HCT116 (cell line): Measurements from ENCODE around the gene KIF5A. TPM values are rescaled to one million over a fixed set of nuclear protein-coding genes. Genes with fewer than 3 reads are reported as not detected.
A peak's percentile ranks its signal among the peaks of the same experiment; 100 is the strongest.

Source experiments
- ATAC-seq: fragments of 200-7000 bp; cut with Tn5 transposase; 2 replicates; pipeline ENCODE4 v1.9.1; 2020; ENCODE audit warnings: mild to moderate bottlenecking, moderate library complexity
- BruUV-seq: library from RNA; stranded (reverse); fragments of 400-500 nt; replicated peaks from 2 replicates; lab custom pipeline; 2021; lab: Mats Ljungman, UMichigan
- CTCF ChIA-PET: fragments of 300-600 bp; sonication (Branson Sonifier 250); formaldehyde crosslinking; loops from one replicate; lab custom pipeline; 2021; ENCODE audit warnings: antibody characterized with exemption; lab: Charles Lee
- POLR2A ChIA-PET: fragments of 300-600, 350-600 bp; sonication (Branson Sonifier 250); formaldehyde crosslinking; loops from one replicate; lab custom pipeline; 2021; ENCODE audit warnings: antibody characterized with exemption; lab: Charles Lee
- RAD21 ChIA-PET, 2 experiments: fragments of 300-600 bp; sonication (Branson Sonifier 250); formaldehyde crosslinking; loops; one replicate each; lab custom pipeline; 2023; ENCODE audit warnings: low total read pairs in 2 of 2; ENCODE audit not compliant: uncharacterized antibody in 2 of 2, unreplicated experiment in 2 of 2, low non-redundant PET in 1 of 2; lab: Charles Lee
- DNase-seq: peaks from one replicate; pipeline ENCODE4 v3.0.0-alpha.2; 2010; ENCODE audit warnings: low read depth, low spot score
- H2AFZ ChIP-seq: fragments of 200-600 bp; shearing (Covaris generic), sonication (generic); 2 replicates; pipeline ENCODE4 v1.6.1; 2017; ENCODE audit warnings: low read depth, mixed run types, mixed read lengths, antibody characterized with exemption, low read length; ENCODE audit not compliant: poor library complexity, severe bottlenecking
- H3K27ac ChIP-seq: 2 replicates; pipeline ENCODE4 v1.5.1; 2012; ENCODE audit warnings: low read depth, low read length
- H3K27me3 ChIP-seq: fragments of 200-600 bp; sonication (generic); 2 replicates; pipeline ENCODE4 v1.6.1; 2016; ENCODE audit warnings: mixed run types, low read length, mixed read lengths; ENCODE audit not compliant: insufficient read depth
- H3K36me3 ChIP-seq, 2 experiments: fragments of 200-500 bp in 1 of 2; fragments of 200-600 bp in 1 of 2; sonication (Bioruptor generic) in 1 of 2; sonication (generic) in 1 of 2; 2 replicates each; pipeline versions ENCODE4 v1.5.1 to v1.6.1; 2014 to 2016; ENCODE audit warnings: low read length in 2 of 2, inconsistent platforms in 1 of 2, mixed read lengths in 1 of 2, mixed run types in 1 of 2; ENCODE audit not compliant: insufficient read depth in 2 of 2, control insufficient read depth in 1 of 2
- H3K4me1 ChIP-seq, 2 experiments: fragments of 200-600 bp in 1 of 2; sonication (generic) in 1 of 2; 2 replicates each; pipeline versions ENCODE4 v1.5.1 to v1.6.1; 2012 to 2017; ENCODE audit warnings: low read length in 2 of 2, inconsistent platforms in 1 of 2, mild to moderate bottlenecking in 1 of 2, mixed read lengths in 1 of 2, mixed run types in 1 of 2, moderate library complexity in 1 of 2; ENCODE audit not compliant: insufficient read depth in 2 of 2, control insufficient read depth in 1 of 2
- H3K4me2 ChIP-seq: fragments of 200-600 bp; sonication (generic); 2 replicates; pipeline ENCODE4 v1.6.1; 2017; ENCODE audit warnings: mixed run types, low read length, mixed read lengths
- H3K4me3 ChIP-seq, 2 experiments: fragments of 200-600 bp in 1 of 2; sonication (generic) in 1 of 2; replicated peaks in 1 of 2; 2 replicates each; pipeline ENCODE4 v1.5.1; 2011 to 2016; ENCODE audit warnings: low read length in 2 of 2, control low read depth in 1 of 2, low read depth in 1 of 2, mild to moderate bottlenecking in 1 of 2, mixed read lengths in 1 of 2, mixed run types in 1 of 2
- H3K79me2 ChIP-seq: fragments of 200-600 bp; sonication (generic); 2 replicates; pipeline ENCODE4 v1.6.1; 2017; ENCODE audit warnings: mild to moderate bottlenecking, mixed run types, low read length, moderate library complexity, mixed read lengths; ENCODE audit not compliant: insufficient read depth
- H3K9ac ChIP-seq: fragments of 200-600 bp; sonication (generic); 2 replicates; pipeline ENCODE4 v1.6.1; 2016; ENCODE audit warnings: low read length, mixed read lengths
- H3K9me2 ChIP-seq: fragments of 200-600 bp; sonication (generic), shearing (Covaris generic); 2 replicates; pipeline ENCODE4 v1.6.1; 2017; ENCODE audit warnings: mixed run types, mild to moderate bottlenecking, moderate library complexity; ENCODE audit not compliant: insufficient read depth
- H3K9me3 ChIP-seq, 2 experiments: fragments of 200-500 bp in 1 of 2; fragments of 200-600 bp in 1 of 2; sonication (Bioruptor generic) in 1 of 2; sonication (generic) in 1 of 2; 2 replicates each; pipeline ENCODE4 v1.6.1; 2014 to 2017; ENCODE audit warnings: low read length in 2 of 2, mixed read lengths in 2 of 2, inconsistent platforms in 1 of 2, low read depth in 1 of 2, mild to moderate bottlenecking in 1 of 2, mixed run types in 1 of 2, moderate library complexity in 1 of 2; ENCODE audit not compliant: control insufficient read depth in 1 of 2, insufficient read depth in 1 of 2
- H4K20me1 ChIP-seq: fragments of 200-600 bp; sonication (generic), shearing (Covaris generic); 2 replicates; pipeline ENCODE4 v1.6.1; 2017; ENCODE audit warnings: mixed run types, mild to moderate bottlenecking, moderate library complexity; ENCODE audit not compliant: insufficient read depth
- CBX3 ChIP-seq: IDR thresholded peaks from 2 replicates; pipeline ENCODE4 v1.6.1; 2012; ENCODE audit warnings: low read depth
- CEBPB ChIP-seq: IDR thresholded peaks from 2 replicates; pipeline ENCODE4 v1.6.1; 2012; ENCODE audit warnings: low read depth
- EGR1 ChIP-seq: IDR thresholded peaks from 2 replicates; pipeline ENCODE4 v1.6.1; 2012; ENCODE audit warnings: low read depth
- ELF1 ChIP-seq: IDR thresholded peaks from 2 replicates; pipeline ENCODE4 v1.6.1; 2012; ENCODE audit warnings: low read depth, borderline replicate concordance
- FOSL1 ChIP-seq: IDR thresholded peaks from 2 replicates; pipeline ENCODE4 v1.6.1; 2012; ENCODE audit warnings: low read depth
- JUND ChIP-seq: IDR thresholded peaks from 2 replicates; pipeline ENCODE4 v1.6.1; 2012
- POLR2A ChIP-seq: IDR thresholded peaks from 2 replicates; pipeline ENCODE4 v1.7.0; 2011; ENCODE audit warnings: borderline replicate concordance; ENCODE audit not compliant: insufficient read depth, insufficient read length; ENCODE audit errors: extremely low read depth
- POLR2AphosphoS5 ChIP-seq: IDR thresholded peaks from 2 replicates; pipeline ENCODE4 v1.6.1; 2011; ENCODE audit warnings: mild to moderate bottlenecking, low read depth, low read length, moderate library complexity
- SP1 ChIP-seq: IDR thresholded peaks from 2 replicates; pipeline ENCODE4 v1.6.1; 2012; ENCODE audit warnings: low read depth
- SRF ChIP-seq: IDR thresholded peaks from 2 replicates; pipeline ENCODE4 v1.6.1; 2012; ENCODE audit warnings: low read depth
- YY1 ChIP-seq: IDR thresholded peaks from 2 replicates; pipeline ENCODE4 v1.6.1; 2011; ENCODE audit warnings: low read length, low read depth, moderate library complexity, mild to moderate bottlenecking; ENCODE audit not compliant: insufficient replicate concordance; ENCODE audit errors: extremely low read depth
- ZFX ChIP-seq: fragments of 450-650 bp; IDR thresholded peaks from 2 replicates; pipeline ENCODE4 v1.6.1; 2017
- ZNF274 ChIP-seq: fragments of 200-500 bp; sonication (Bioruptor generic); IDR thresholded peaks from 2 replicates; pipeline ENCODE4 v1.6.1; 2014; ENCODE audit warnings: mild to moderate bottlenecking, low read depth, low read length, inconsistent platforms
- intact Hi-C: fragments of 100-400 bp; cut with micrococcal nuclease; formaldehyde crosslinking; loops from 2 replicates; pipeline ENCODE4 v1.10.0; 2022
- total RNA-seq: library from RNA; stranded (reverse); gene quantifications from one replicate; pipeline ENCODE4 v1.2.1, GENCODE V29; 2021; ENCODE audit not compliant: unreplicated experiment
- TF ChIP-seq, protein P1 (sequence below): IDR thresholded peaks from 2 replicates; pipeline ENCODE4 v1.6.1; 2012; ENCODE audit warnings: low read depth
- TF ChIP-seq, protein P2 (sequence below), 3 experiments: fragments of 200-600 bp in 1 of 3; sonication (generic) in 1 of 3; IDR thresholded peaks in 2 of 3; conservative IDR thresholded peaks in 1 of 3; 2 replicates each; pipeline ENCODE4 v1.5.1; 2012 to 2017; ENCODE audit warnings: low read depth in 2 of 3, low read length in 2 of 3, antibody characterized with exemption in 1 of 3, borderline replicate concordance in 1 of 3, control low read depth in 1 of 3, mild to moderate bottlenecking in 1 of 3, mixed read lengths in 1 of 3, mixed run types in 1 of 3, moderate library complexity in 1 of 3; ENCODE audit not compliant: insufficient read depth in 1 of 3
- TF ChIP-seq, protein P3 (sequence below): IDR thresholded peaks from 2 replicates; pipeline ENCODE4 v1.6.1; 2012

Gene KIF5A
- total RNA-seq, 1 experiment from 2014 or later = 5.2 TPM

DNA sequence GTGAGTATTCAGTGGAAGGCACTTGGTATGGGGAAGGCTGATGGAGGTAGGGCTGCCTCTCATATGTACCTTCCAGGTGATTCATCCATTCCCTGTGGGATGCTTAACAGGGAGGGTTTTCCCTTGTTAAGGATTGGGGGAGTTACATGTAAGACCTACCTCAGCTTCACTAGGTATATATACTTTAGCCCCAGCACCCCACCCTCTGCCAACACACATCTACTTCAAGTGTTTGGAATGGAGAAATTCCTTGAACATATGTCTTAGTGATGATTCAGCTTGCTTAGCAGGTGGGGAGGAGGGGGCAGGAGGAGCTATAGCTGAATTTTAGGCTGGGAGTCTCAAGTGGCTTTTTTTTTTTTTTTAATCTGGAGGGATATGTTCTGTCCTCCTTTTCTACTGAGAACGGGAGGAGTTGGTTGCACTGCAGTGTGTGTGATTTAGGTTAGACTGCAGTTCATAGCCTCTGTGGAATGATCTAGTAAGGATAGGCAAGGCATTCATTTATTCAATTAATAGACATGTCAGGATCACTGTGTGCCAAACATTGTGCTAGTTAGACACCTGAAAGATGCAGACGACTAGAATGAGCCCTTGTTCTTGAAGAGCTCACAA lies 42.8 kb downstream of the KIF5A start:
- Histone ChIP-seq H3K9ac (no peak overlapping the region), H3K27me3 (no peaks in the 10 kb centered on the region), H3K4me2 (peak overlapping the region; percentile 77), H3K9me2 (no peaks in the 10 kb centered on the region), H3K4me1 (peaks cover 6 to 18% of the 10 kb centered on the region in 2 experiments; a peak in 3 of 4 replicates), H3K9me3 (no peaks in the 10 kb centered on the region), H3K79me2 (peaks cover 14% of the 10 kb centered on the region), H3K27ac (no peak overlapping the region), H3K4me3 (no peak overlapping the region), H4K20me1 (no peaks in the 10 kb centered on the region), H3K36me3 (peaks cover 3 to 23% of the 10 kb centered on the region in 2 experiments; a peak in 2 of 4 replicates), H2AFZ (no peak overlapping the region)
- ChIA-PET POLR2A (no interaction called here), CTCF (interaction anchor here (3.4 kb wide), 1 partner anchor 10 kb away, joined by 18 read pairs; no protein-coding TSS in a partner anchor), RAD21 (no interaction called here)
- intact Hi-C loops = no loop called here
- no peak for TF ChIP-seq ZNF274
- ATAC-seq (no peak), DNase-seq (no peak)
- BruUV-seq = no TSS peak

DNA sequence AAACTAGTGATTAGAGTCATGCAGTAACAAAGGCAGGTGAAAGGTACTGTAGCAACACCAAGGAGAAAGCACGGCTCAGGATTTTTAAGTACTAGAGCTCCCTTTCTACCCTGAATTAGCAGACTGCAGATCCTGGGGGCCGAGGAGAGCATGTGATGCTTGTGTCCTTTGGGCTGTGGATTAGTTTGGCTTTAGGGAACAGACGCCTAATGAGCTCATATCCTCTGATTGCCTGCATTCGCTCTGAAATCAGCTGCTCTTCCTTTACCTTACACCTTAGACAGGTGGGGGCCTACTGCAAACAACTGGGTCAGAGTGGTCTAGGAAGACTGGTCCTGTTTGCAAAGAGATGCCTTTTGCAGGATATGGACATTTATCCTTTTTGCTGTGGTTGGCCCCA lies 43.3 kb downstream of the KIF5A start:
- BruUV-seq = no TSS peak
- H3K4me1 ChIP-seq = peaks cover 6 to 18% of the 10 kb centered on the region in 2 experiments; a peak in 3 of 4 replicates
- H3K4me2 ChIP-seq = no peak overlapping the region
- H3K79me2 ChIP-seq = peaks cover 14% of the 10 kb centered on the region
- no peaks in the 10 kb centered on the region for H3K9me3 ChIP-seq
- ChIA-PET POLR2A (no interaction called here), RAD21 (no interaction called here), CTCF (interaction anchor here (3.4 kb wide), 1 partner anchor 10 kb away, joined by 18 read pairs; no protein-coding TSS in a partner anchor)
- no peak overlapping the region for H3K4me3 ChIP-seq
- no peaks in the 10 kb centered on the region for H3K9me2 ChIP-seq
- no peak overlapping the region for H2AFZ ChIP-seq
- intact Hi-C loops = no loop called here
- H3K27me3 ChIP-seq = no peaks in the 10 kb centered on the region
- H3K9ac ChIP-seq = no peak overlapping the region
- peaks cover 3 to 23% of the 10 kb centered on the region in 2 experiments; a peak in 2 of 4 replicates for H3K36me3 ChIP-seq
- DNase-seq = no peak
- ATAC-seq = no peak
- no peak overlapping the region for H3K27ac ChIP-seq
- H4K20me1 ChIP-seq = no peaks in the 10 kb centered on the region
- TF ChIP-seq, protein P1, sequence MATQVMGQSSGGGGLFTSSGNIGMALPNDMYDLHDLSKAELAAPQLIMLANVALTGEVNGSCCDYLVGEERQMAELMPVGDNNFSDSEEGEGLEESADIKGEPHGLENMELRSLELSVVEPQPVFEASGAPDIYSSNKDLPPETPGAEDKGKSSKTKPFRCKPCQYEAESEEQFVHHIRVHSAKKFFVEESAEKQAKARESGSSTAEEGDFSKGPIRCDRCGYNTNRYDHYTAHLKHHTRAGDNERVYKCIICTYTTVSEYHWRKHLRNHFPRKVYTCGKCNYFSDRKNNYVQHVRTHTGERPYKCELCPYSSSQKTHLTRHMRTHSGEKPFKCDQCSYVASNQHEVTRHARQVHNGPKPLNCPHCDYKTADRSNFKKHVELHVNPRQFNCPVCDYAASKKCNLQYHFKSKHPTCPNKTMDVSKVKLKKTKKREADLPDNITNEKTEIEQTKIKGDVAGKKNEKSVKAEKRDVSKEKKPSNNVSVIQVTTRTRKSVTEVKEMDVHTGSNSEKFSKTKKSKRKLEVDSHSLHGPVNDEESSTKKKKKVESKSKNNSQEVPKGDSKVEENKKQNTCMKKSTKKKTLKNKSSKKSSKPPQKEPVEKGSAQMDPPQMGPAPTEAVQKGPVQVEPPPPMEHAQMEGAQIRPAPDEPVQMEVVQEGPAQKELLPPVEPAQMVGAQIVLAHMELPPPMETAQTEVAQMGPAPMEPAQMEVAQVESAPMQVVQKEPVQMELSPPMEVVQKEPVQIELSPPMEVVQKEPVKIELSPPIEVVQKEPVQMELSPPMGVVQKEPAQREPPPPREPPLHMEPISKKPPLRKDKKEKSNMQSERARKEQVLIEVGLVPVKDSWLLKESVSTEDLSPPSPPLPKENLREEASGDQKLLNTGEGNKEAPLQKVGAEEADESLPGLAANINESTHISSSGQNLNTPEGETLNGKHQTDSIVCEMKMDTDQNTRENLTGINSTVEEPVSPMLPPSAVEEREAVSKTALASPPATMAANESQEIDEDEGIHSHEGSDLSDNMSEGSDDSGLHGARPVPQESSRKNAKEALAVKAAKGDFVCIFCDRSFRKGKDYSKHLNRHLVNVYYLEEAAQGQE = no peak
- TF ChIP-seq POLR2AphosphoS5 = no peak
- no peak for TF ChIP-seq YY1
- TF ChIP-seq FOSL1 = no peak
- TF ChIP-seq JUND = no peak
- TF ChIP-seq, protein P2, sequence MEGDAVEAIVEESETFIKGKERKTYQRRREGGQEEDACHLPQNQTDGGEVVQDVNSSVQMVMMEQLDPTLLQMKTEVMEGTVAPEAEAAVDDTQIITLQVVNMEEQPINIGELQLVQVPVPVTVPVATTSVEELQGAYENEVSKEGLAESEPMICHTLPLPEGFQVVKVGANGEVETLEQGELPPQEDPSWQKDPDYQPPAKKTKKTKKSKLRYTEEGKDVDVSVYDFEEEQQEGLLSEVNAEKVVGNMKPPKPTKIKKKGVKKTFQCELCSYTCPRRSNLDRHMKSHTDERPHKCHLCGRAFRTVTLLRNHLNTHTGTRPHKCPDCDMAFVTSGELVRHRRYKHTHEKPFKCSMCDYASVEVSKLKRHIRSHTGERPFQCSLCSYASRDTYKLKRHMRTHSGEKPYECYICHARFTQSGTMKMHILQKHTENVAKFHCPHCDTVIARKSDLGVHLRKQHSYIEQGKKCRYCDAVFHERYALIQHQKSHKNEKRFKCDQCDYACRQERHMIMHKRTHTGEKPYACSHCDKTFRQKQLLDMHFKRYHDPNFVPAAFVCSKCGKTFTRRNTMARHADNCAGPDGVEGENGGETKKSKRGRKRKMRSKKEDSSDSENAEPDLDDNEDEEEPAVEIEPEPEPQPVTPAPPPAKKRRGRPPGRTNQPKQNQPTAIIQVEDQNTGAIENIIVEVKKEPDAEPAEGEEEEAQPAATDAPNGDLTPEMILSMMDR (IDR thresholded peaks at IDR 0.05 in 2 of 3, conservative IDR thresholded peaks at IDR 0.05 in 1 of 3; ENCODE audit: borderline replicate concordance in 1 of 3, insufficient read depth in 1 of 3, low read depth in 2 of 3, low read length in 2 of 3) = no peak
- no peak for TF ChIP-seq POLR2A
- no peak for TF ChIP-seq CBX3
- no peak for TF ChIP-seq SP1
- TF ChIP-seq CEBPB = no peak
- TF ChIP-seq ZFX = no peak
- no peak for TF ChIP-seq EGR1
- TF ChIP-seq, protein P3, sequence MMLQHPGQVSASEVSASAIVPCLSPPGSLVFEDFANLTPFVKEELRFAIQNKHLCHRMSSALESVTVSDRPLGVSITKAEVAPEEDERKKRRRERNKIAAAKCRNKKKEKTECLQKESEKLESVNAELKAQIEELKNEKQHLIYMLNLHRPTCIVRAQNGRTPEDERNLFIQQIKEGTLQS = no peak
- TF ChIP-seq SRF = no peak
- no peak for TF ChIP-seq ELF1
- no peak for TF ChIP-seq ZNF274
